GM12875 (cell line): ENCODE measurements around the gene TF.
"Not testable (repeated sequence)": the region's sequence is repeated elsewhere in the genome, so short reads cannot be mapped to it uniquely, and the experiment has no call there.

Source experiments
- H3K4me3 ChIP-seq: one replicate; pipeline ENCODE4 v1.5.1; 2011; ENCODE audit warnings: low read depth, low read length, control low read depth
- CTCF ChIP-seq: IDR thresholded peaks from 2 replicates; pipeline ENCODE4 v1.5.1; 2011; ENCODE audit warnings: low read depth, mild to moderate bottlenecking, control low read depth, inconsistent platforms, low read length, moderate library complexity, borderline replicate concordance; ENCODE audit not compliant: insufficient read depth

The TF gene

DNA sequence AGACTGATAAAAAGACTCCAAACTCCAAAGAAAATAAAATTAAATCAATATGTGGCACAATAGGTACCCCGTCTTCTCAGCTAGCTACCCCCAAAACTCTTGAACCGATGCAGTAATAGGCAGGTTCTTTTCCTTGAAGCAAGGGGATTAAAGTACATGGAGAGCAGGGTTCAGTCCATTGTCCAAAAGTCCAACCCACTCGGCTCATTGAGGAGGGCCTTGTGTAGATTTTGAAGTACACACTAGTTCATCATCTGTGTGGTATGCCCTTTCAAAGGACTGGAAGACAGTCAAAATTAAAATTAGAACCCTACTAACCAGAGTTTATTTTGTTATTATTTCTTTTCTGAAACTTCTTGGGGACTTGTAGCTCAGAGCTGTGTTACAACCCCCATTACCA is 23.3 kb downstream of the TF start:
- H3K4me3 ChIP-seq: no peak overlapping the region
- no peak for TF ChIP-seq CTCF

GRCh38 chr3:133773732-133774131 is 27.5 kb downstream of the TF start:
- no peak overlapping the region for H3K4me3 ChIP-seq
- no peak for TF ChIP-seq CTCF

- H3K4me3 ChIP-seq: no peak overlapping the region
- no peak for TF ChIP-seq CTCF
Measured at GRCh38 chr3:133775309-133775708, 29.1 kb downstream of the TF start.

DNA sequence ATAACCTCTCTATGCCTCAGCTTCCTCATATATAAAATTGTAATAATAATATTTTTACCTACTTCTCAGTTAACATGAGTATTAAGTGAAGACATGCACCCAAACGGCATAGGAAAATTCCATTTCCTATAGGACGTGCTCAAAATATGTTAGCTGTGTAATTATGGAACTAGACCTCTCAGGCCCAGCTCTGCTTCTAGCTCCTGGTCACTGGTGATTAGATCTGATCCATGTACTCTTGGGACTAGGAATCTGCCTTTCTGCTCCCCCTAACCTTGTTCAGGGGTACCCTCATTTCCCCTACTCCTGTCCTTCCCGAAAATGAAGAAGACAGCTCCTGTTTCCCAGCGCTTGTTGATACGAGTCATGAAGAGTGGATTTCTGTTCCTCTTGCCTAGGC is 29.6 kb downstream of the TF start:
- no peak for TF ChIP-seq CTCF
- H3K4me3 ChIP-seq: no peak overlapping the region

DNA sequence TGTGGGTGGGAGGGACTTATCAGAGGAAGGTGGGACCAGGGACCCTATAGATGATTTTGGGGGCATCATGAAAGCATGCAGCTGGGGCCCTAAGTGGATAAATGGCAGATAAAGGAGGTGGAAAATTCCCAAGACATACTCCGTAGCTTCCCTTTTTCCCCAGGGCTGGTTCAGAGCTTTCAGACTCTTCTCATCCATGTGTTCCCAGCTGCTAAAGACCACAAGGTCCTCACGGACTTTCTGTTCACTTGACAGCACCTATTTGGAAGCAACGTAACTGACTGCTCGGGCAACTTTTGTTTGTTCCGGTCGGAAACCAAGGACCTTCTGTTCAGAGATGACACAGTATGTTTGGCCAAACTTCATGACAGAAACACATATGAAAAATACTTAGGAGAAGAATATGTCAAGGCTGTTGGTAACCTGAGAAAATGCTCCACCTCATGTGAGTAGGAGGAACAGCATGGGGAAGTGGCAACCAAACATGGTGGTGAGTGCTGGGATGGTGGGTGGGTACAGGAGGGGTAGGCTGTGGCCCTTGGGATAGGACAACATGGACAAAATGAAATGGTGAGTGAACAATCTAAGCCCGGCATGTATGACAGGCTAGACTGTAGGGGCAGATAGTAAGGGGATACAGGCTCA is 30.7 kb downstream of the TF start:
- TF ChIP-seq CTCF: no peak
- H3K4me3 ChIP-seq: no peak overlapping the region

DNA sequence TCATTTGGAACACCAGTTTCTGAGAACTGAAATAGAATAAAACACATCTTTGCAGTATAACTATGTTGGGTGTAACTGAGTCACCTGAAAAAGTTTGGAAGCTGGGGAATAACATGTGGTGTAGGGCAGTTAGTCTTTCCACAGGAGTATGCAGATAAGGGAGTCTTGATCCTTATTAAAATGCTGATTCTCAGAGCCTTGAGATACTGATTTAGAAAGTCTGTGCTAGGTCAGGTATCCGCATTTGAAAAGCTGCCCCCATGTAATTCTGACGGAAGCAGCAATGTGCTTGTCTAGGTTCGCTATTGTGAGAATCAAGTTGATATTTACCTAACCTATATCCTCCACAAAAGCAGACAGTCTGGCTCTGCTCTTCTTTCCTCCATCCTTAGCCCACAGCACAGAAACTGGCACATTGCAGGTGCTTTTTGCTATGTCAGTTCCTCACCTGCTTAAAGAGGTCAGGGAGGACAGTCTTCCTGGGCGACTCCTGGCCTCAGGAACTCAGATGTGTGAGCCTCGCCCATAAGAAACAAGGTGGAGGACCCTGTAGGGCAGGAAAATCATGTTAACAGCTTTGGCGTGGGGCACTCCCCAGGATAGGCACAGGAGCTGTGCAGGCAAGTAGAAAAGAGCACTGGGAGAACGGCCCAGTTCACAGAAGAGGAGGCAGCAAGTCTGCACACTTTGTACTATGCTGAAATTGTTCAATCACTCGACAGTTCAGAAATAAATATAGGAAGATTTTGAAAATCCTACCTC is 31.8 kb downstream of the TF start:
- TF ChIP-seq CTCF: no peak
- no peak overlapping the region for H3K4me3 ChIP-seq

DNA sequence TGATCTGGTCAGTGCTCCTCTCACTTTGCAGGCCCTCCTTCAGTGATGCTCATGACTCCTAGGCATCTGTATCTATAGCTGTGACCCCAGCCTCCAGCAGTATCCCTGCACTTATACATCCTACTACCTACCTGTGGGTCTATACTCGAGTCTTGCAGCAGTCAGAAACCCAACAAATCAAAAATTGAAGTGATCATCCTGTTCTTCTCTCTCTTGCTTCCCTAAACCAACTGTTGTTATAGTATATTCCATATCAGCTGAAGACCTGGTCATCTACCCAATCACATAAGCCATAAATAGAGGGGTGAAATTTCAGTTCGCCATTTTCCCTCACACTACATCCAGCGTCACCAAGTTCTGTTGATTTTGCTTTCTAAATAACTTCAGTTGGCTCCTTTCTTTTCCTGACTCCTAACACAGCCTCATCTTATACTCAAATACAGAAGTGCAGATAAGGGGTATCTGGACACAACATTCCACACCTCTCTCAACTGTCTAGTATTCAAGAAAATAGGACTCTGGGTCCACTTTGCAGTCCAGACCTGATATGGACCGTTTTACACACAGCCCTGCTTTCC is 33.5 kb downstream of the TF start:
- no peak for TF ChIP-seq CTCF
- no peak overlapping the region for H3K4me3 ChIP-seq

GRCh38 chr3:133780756-133781155 is 34.6 kb downstream of the TF start:
- H3K4me3 ChIP-seq: not testable (repeated sequence)
